Upper lobe of right lung (tissue), 1 donor: Measurements from ENCODE around the gene CX3CR1. TPM values are rescaled to one million over a fixed set of nuclear protein-coding genes. Genes with fewer than 3 reads are reported as not detected.

Experiments
- ATAC-seq: fragments of 200-7000 bp; cut with Tn5 transposase; one replicate; pipeline ENCODE4 v1.9.1; 2020; ENCODE audit warnings: mild to moderate bottlenecking, moderate library complexity
- DNase-seq: peaks from one replicate; pipeline ENCODE4 v3.0.0-alpha.2; 2020
- H3K27ac ChIP-seq: fragments of 200-600 bp; one replicate; pipeline ENCODE4 v1.8.0; 2022
- H3K27me3 ChIP-seq: fragments of 200-600 bp; one replicate; pipeline ENCODE4 v1.8.0; 2022; ENCODE audit warnings: mild to moderate bottlenecking
- H3K36me3 ChIP-seq: fragments of 200-600 bp; one replicate; pipeline ENCODE4 v1.8.0; 2022
- H3K4me1 ChIP-seq: fragments of 200-600 bp; one replicate; pipeline ENCODE4 v1.8.0; 2022
- H3K4me3 ChIP-seq: fragments of 200-600 bp; one replicate; pipeline ENCODE4 v1.8.0; 2022; ENCODE audit warnings: mild to moderate bottlenecking
- H3K9me3 ChIP-seq: fragments of 200-600 bp; one replicate; pipeline ENCODE4 v1.8.0; 2022
- CTCF ChIP-seq: fragments of 200-600 bp; IDR thresholded peaks from one replicate; pipeline ENCODE4 v1.8.0; 2022; ENCODE audit warnings: antibody characterized with exemption
- intact Hi-C: fragments of 100-400 bp; cut with DNase I; formaldehyde crosslinking; loops from one replicate; pipeline ENCODE4 v1.11.0; 2022
- total RNA-seq: library from RNA; stranded (reverse); fragmentation: NEBNext Ultra II Directional; extraction: Animal tissue kit (Norgen Biotek cat#: 25700); gene quantifications from one replicate; pipeline ENCODE4 v1.2.1, GENCODE V29; 2021
- donor health status: DM: no; HTN: yes; CAD: no; lungs with severe emphysema.

Gene CX3CR1
- total RNA-seq, 1 donor from 2014 or later: 8.3 TPM

GRCh38 chr3:39220407-39221140, 59.3 kb downstream of the CX3CR1 start:
- Histone ChIP-seq H3K36me3 (no peaks in the 10 kb centered on the region), H3K4me3 (no peak overlapping the region), H3K27ac (no peak overlapping the region), H3K9me3 (no peaks in the 10 kb centered on the region), H3K27me3 (no peaks in the 10 kb centered on the region), H3K4me1 (no peaks in the 10 kb centered on the region)
- no peak for DNase-seq
- no peak for TF ChIP-seq CTCF
- ATAC-seq: no peak
- intact Hi-C loops: no loop called here

- no peaks in the 10 kb centered on the region for H3K4me1 ChIP-seq
- no peaks in the 10 kb centered on the region for H3K27me3 ChIP-seq
- intact Hi-C loops: no loop called here
- ATAC-seq (no peak), DNase-seq (no peak)
- TF ChIP-seq CTCF: no peak
- no peak overlapping the region for H3K27ac ChIP-seq
- H3K9me3 ChIP-seq: no peaks in the 10 kb centered on the region
- no peak overlapping the region for H3K4me3 ChIP-seq
- H3K36me3 ChIP-seq: no peaks in the 10 kb centered on the region
Observed at GRCh38 chr3:39219702-39220101, 60.1 kb downstream of the CX3CR1 start.

- Histone ChIP-seq H3K27me3 (no peaks in the 10 kb centered on the region), H3K27ac (no peak overlapping the region), H3K4me3 (no peak overlapping the region), H3K36me3 (no peaks in the 10 kb centered on the region), H3K4me1 (no peaks in the 10 kb centered on the region), H3K9me3 (no peaks in the 10 kb centered on the region)
- peak; percentile 88 for ATAC-seq
- no peak for TF ChIP-seq CTCF
- intact Hi-C loops: no loop called here
- no peak for DNase-seq
Observed at GRCh38 chr3:39216176-39216790, 63.6 kb downstream of the CX3CR1 start.

- ATAC-seq (no peak), DNase-seq (no peak)
- Histone ChIP-seq H3K4me3 (no peak overlapping the region), H3K9me3 (no peaks in the 10 kb centered on the region), H3K27me3 (no peaks in the 10 kb centered on the region), H3K4me1 (peaks cover under 1% of the 10 kb centered on the region), H3K36me3 (no peaks in the 10 kb centered on the region), H3K27ac (no peak overlapping the region)
- no peak for TF ChIP-seq CTCF
- intact Hi-C loops: no loop called here
Observed at GRCh38 chr3:39213613-39214012, 66.2 kb downstream of the CX3CR1 start.

Other genes with a start within 250 kb of the CX3CR1 start
- gene SCN11A, start 228.1 kb downstream of the CX3CR1 start, total RNA-seq: 0.14 TPM
- 36.7 TPM for gene WDR48, start 228.0 kb downstream of the CX3CR1 start, total RNA-seq
- gene GORASP1, start 172.4 kb downstream of the CX3CR1 start, total RNA-seq: 86.9 TPM
- gene TTC21A, start 172.4 kb downstream of the CX3CR1 start, total RNA-seq: 11.6 TPM
- gene CSRNP1, start 126.4 kb downstream of the CX3CR1 start, total RNA-seq: 89.3 TPM
- not detected for gene XIRP1, start 87.4 kb downstream of the CX3CR1 start, total RNA-seq
- not detected for gene CCR8, start 49.7 kb upstream of the CX3CR1 start, total RNA-seq
- 27.9 TPM for gene SLC25A38, start 103.3 kb upstream of the CX3CR1 start, total RNA-seq
- gene RPSA, start 126.7 kb upstream of the CX3CR1 start, total RNA-seq: 732 TPM
- gene MOBP, start 187.6 kb upstream of the CX3CR1 start, total RNA-seq: not detected